GM06990 (cell line): ENCODE results near the gene FGFRL1.

Experiments
- DNase-seq: peaks from one replicate; pipeline ENCODE4 v3.0.0-alpha.2; 2011; ENCODE audit not compliant: insufficient read length; ENCODE audit errors: extremely low read depth
- H3K27me3 ChIP-seq: replicated peaks from 2 replicates; pipeline ENCODE4 v1.6.0; 2011; ENCODE audit warnings: low read length; ENCODE audit not compliant: control insufficient read depth, insufficient read depth
- H3K36me3 ChIP-seq: 2 replicates; pipeline ENCODE4 v1.5.1; 2011; ENCODE audit warnings: low read length; ENCODE audit not compliant: control insufficient read depth, insufficient read depth
- H3K4me3 ChIP-seq: replicated peaks from 2 replicates; pipeline ENCODE4 v1.5.1; 2011; ENCODE audit warnings: low read depth, mild to moderate bottlenecking, control low read depth, low read length
- CTCF ChIP-seq: IDR thresholded peaks from 2 replicates; pipeline ENCODE4 v1.5.1; 2011; ENCODE audit warnings: low read length, control low read depth, mild to moderate bottlenecking, inconsistent platforms; ENCODE audit not compliant: insufficient read depth, poor library complexity, severe bottlenecking

FGFRL1 gene

GRCh38 chr4:1028574-1029220 is 17.3 kb downstream of the FGFRL1 start:
- no peak for DNase-seq
- H3K27me3 ChIP-seq = no peaks in the 10 kb centered on the region
- no peak for TF ChIP-seq CTCF

GRCh38 chr4:1029529-1029928 is 18.1 kb downstream of the FGFRL1 start:
- no peak for DNase-seq

More at GRCh38 chr4:1028574-1029220, 17.3 kb downstream of the FGFRL1 start:
- Histone ChIP-seq H3K36me3 (no peaks in the 10 kb centered on the region), H3K4me3 (no peak overlapping the region)

GRCh38 chr4:1030031-1030430 is 18.6 kb downstream of the FGFRL1 start:
- no peaks in the 10 kb centered on the region; the same call in 1 of the 2 replicates for H3K27me3 ChIP-seq
- DNase-seq = no peak
- no peak overlapping the region for H3K4me3 ChIP-seq
- no peaks in the 10 kb centered on the region for H3K36me3 ChIP-seq
- no peak for TF ChIP-seq CTCF

More at GRCh38 chr4:1029529-1029928, 18.1 kb downstream of the FGFRL1 start:
- H3K27me3 ChIP-seq = no peaks in the 10 kb centered on the region; the same call in 1 of the 2 replicates
- TF ChIP-seq CTCF = no peak
- no peaks in the 10 kb centered on the region for H3K36me3 ChIP-seq
- H3K4me3 ChIP-seq = no peak overlapping the region

- Histone ChIP-seq H3K4me3 (no peak overlapping the region), H3K27me3 (no peaks in the 10 kb centered on the region; the same call in 1 of the 2 replicates), H3K36me3 (no peaks in the 10 kb centered on the region)
- DNase-seq = no peak
- TF ChIP-seq CTCF = no peak
Observed at GRCh38 chr4:1030559-1030958, 19.1 kb downstream of the FGFRL1 start.

- no peak for DNase-seq
- TF ChIP-seq CTCF = no peak
- no peaks in the 10 kb centered on the region; the same call in 1 of the 2 replicates for H3K27me3 ChIP-seq
- no peak overlapping the region for H3K4me3 ChIP-seq
- no peaks in the 10 kb centered on the region for H3K36me3 ChIP-seq
Observed at GRCh38 chr4:1031346-1031745, 19.9 kb downstream of the FGFRL1 start.
